IMR-90 (cell line): ENCODE data around the gene ABCA7. TPM values are rescaled to one million over a fixed set of nuclear protein-coding genes. Genes with fewer than 3 reads are reported as not detected.

Experiments used
- ATAC-seq: fragments of 200-7000 bp; cut with Tn5 transposase; 2 replicates; pipeline ENCODE4 v1.9.1; 2020; ENCODE audit warnings: low read depth, mild to moderate bottlenecking, moderate library complexity
- BruUV-seq: library from RNA; stranded (reverse); fragments of 400-500 nt; replicated peaks from 2 replicates; lab custom pipeline; 2021; lab: Mats Ljungman, UMichigan
- CTCF ChIA-PET: fragments of 300-600 bp; formaldehyde crosslinking; extraction: SDS; loops from one replicate; lab custom pipeline; 2021; ENCODE audit warnings: antibody characterized with exemption; lab: Yijun Ruan, JAX
- POLR2A ChIA-PET: fragments of 300-600 bp; sonication (Branson Sonifier 250); formaldehyde crosslinking; loops from one replicate; lab custom pipeline; 2022; ENCODE audit warnings: antibody characterized with exemption; ENCODE audit not compliant: unreplicated experiment; lab: Charles Lee
- DNase-seq: peaks from one replicate; pipeline ENCODE4 v3.0.0; 2013
- H2AFZ ChIP-seq: replicated peaks from 2 replicates; pipeline ENCODE3; 2013; ENCODE audit warnings: low read length, mild to moderate bottlenecking; ENCODE audit not compliant: poor library complexity
- H2AK5ac ChIP-seq: 2 replicates; pipeline ENCODE4 v1.6.1; 2013; ENCODE audit warnings: low read depth, low read length, inconsistent platforms
- H2AK9ac ChIP-seq: replicated peaks from 2 replicates; pipeline ENCODE3; 2013; ENCODE audit warnings: mild to moderate bottlenecking, low read depth, low read length, moderate library complexity; ENCODE audit not compliant: poor library complexity
- H2BK120ac ChIP-seq: 2 replicates; pipeline ENCODE4 v1.6.1; 2013; ENCODE audit warnings: low read depth, low read length, inconsistent platforms
- H2BK15ac ChIP-seq: 3 replicates; pipeline ENCODE4 v1.6.1; 2013; ENCODE audit warnings: low read depth, low read length, inconsistent platforms
- H2BK20ac ChIP-seq: 2 replicates; pipeline ENCODE4 v1.6.1; 2013; ENCODE audit warnings: low read depth, mild to moderate bottlenecking, inconsistent platforms, low read length, moderate library complexity
- H2BK5ac ChIP-seq: 2 replicates; pipeline ENCODE4 v1.6.1; 2013; ENCODE audit warnings: mild to moderate bottlenecking, low read depth, low read length, inconsistent platforms; ENCODE audit not compliant: poor library complexity, severe bottlenecking
- H3K14ac ChIP-seq: replicated peaks from 2 replicates; pipeline ENCODE4 v1.6.1; 2013; ENCODE audit warnings: low read depth, low read length, inconsistent platforms
- H3K18ac ChIP-seq: 2 replicates; pipeline ENCODE4 v1.6.1; 2013; ENCODE audit warnings: low read depth, low read length, control low read depth
- H3K23ac ChIP-seq: 2 replicates; pipeline ENCODE4 v1.6.1; 2013; ENCODE audit warnings: low read depth, low read length, inconsistent platforms
- H3K27ac ChIP-seq: 2 replicates; pipeline ENCODE4 v1.5.1; 2013; ENCODE audit warnings: mild to moderate bottlenecking, control low read depth, low read length; ENCODE audit not compliant: insufficient read depth
- H3K27me3 ChIP-seq: 2 replicates; pipeline ENCODE4 v1.6.1; 2013; ENCODE audit warnings: low read length; ENCODE audit not compliant: control insufficient read depth, insufficient read depth
- H3K36me3 ChIP-seq: 2 replicates; pipeline ENCODE4 v1.6.1; 2013; ENCODE audit warnings: low read length, mixed read lengths; ENCODE audit not compliant: control insufficient read depth, insufficient read depth
- H3K4ac ChIP-seq: 2 replicates; pipeline ENCODE4 v1.6.1; 2013; ENCODE audit warnings: low read depth, low read length, inconsistent platforms
- H3K4me1 ChIP-seq: 2 replicates; pipeline ENCODE4 v1.6.1; 2013; ENCODE audit warnings: low read length, mixed read lengths; ENCODE audit not compliant: control insufficient read depth, insufficient read depth
- H3K4me2 ChIP-seq: 2 replicates; pipeline ENCODE4 v1.6.1; 2013; ENCODE audit warnings: low read depth, mild to moderate bottlenecking, control low read depth, low read length, moderate library complexity
- H3K4me3 ChIP-seq: 2 replicates; pipeline ENCODE4 v1.5.1; 2013; ENCODE audit warnings: low read depth, mild to moderate bottlenecking, control low read depth, low read length, moderate library complexity; ENCODE audit not compliant: insufficient read depth
- H3K56ac ChIP-seq: 2 replicates; pipeline ENCODE4 v1.6.1; 2013; ENCODE audit warnings: low read length, inconsistent platforms; ENCODE audit not compliant: insufficient read depth; ENCODE audit errors: extremely low read depth
- H3K79me1 ChIP-seq, 2 experiments: 2 replicates each; pipeline ENCODE4 v1.6.1; 2013; ENCODE audit warnings: low read length in 2 of 2, inconsistent platforms in 1 of 2, low read depth in 1 of 2
- H3K9ac ChIP-seq: 2 replicates; pipeline ENCODE4 v1.6.1; 2013; ENCODE audit warnings: low read depth, low read length, control low read depth
- H3K9me1 ChIP-seq: 2 replicates; pipeline ENCODE4 v1.6.1; 2013; ENCODE audit warnings: low read length, inconsistent platforms; ENCODE audit not compliant: insufficient read depth
- H3K9me3 ChIP-seq: 2 replicates; pipeline ENCODE4 v1.6.1; 2013; ENCODE audit warnings: low read length; ENCODE audit not compliant: control insufficient read depth, insufficient read depth
- H4K20me1 ChIP-seq: 2 replicates; pipeline ENCODE4 v1.6.1; 2013; ENCODE audit warnings: low read length, inconsistent platforms; ENCODE audit not compliant: insufficient read depth
- H4K5ac ChIP-seq: 2 replicates; pipeline ENCODE4 v1.6.1; 2013; ENCODE audit warnings: mild to moderate bottlenecking, low read depth, low read length, control low read depth
- H4K8ac ChIP-seq, 2 experiments: 2 replicates each; pipeline ENCODE4 v1.6.1; 2013; ENCODE audit warnings: low read depth in 2 of 2, low read length in 2 of 2, control low read depth in 1 of 2, inconsistent platforms in 1 of 2
- H4K91ac ChIP-seq: 2 replicates; pipeline ENCODE4 v1.6.1; 2013; ENCODE audit warnings: low read depth, low read length, inconsistent platforms; ENCODE audit not compliant: insufficient read depth
- BHLHE40 ChIP-seq: fragments of 150-350 bp; IDR thresholded peaks from 2 replicates; pipeline ENCODE4 v1.6.1; 2016; ENCODE audit warnings: mild to moderate bottlenecking, low read depth, low read length
- CEBPB ChIP-seq: IDR thresholded peaks from 2 replicates; pipeline ENCODE4 v1.6.1; 2012; ENCODE audit warnings: low read depth, low read length, improper control_type of control experiment
- CHD1 ChIP-seq: IDR thresholded peaks from 2 replicates; pipeline ENCODE4 v1.6.1; 2012; ENCODE audit warnings: low read depth, low read length, improper control_type of control experiment
- CTCF ChIP-seq: conservative IDR thresholded peaks from 2 replicates; pipeline ENCODE4 v1.5.1; 2012; ENCODE audit warnings: mild to moderate bottlenecking, low read depth, low read length, improper control_type of control experiment
- MAFK ChIP-seq: IDR thresholded peaks from 2 replicates; pipeline ENCODE4 v1.6.1; 2012; ENCODE audit warnings: low read depth, low read length, improper control_type of control experiment
- MAZ ChIP-seq: IDR thresholded peaks from 2 replicates; pipeline ENCODE4 v1.6.1; 2012; ENCODE audit warnings: low read depth, mild to moderate bottlenecking, low read length, improper control_type of control experiment, moderate library complexity, borderline replicate concordance
- MXI1 ChIP-seq: IDR thresholded peaks from 2 replicates; pipeline ENCODE4 v1.6.1; 2012; ENCODE audit warnings: low read depth, mild to moderate bottlenecking, low read length, moderate library complexity, borderline replicate concordance
- NFE2L2 ChIP-seq: fragments of 150-350 bp; IDR thresholded peaks from 2 replicates; pipeline ENCODE4 v1.6.1; 2016; ENCODE audit warnings: low read depth, mild to moderate bottlenecking, low read length
- RAD21 ChIP-seq: IDR thresholded peaks from 2 replicates; pipeline ENCODE4 v1.6.1; 2012; ENCODE audit warnings: low read length, improper control_type of control experiment
- RCOR1 ChIP-seq: IDR thresholded peaks from 2 replicates; pipeline ENCODE4 v1.6.1; 2012; ENCODE audit warnings: mild to moderate bottlenecking, low read length, improper control_type of control experiment; ENCODE audit not compliant: insufficient replicate concordance
- RFX5 ChIP-seq: IDR thresholded peaks from 2 replicates; pipeline ENCODE4 v1.8.0; 2012; ENCODE audit warnings: low read depth, mild to moderate bottlenecking, low read length, moderate library complexity
- SMC3 ChIP-seq: fragments of 150-350 bp; IDR thresholded peaks from 2 replicates; pipeline ENCODE4 v1.6.1; 2016; ENCODE audit warnings: low read depth, mild to moderate bottlenecking, antibody characterized with exemption, low read length, moderate library complexity
- WGBS, 2 experiments: methylation state at CpG; one replicate each; pipeline versions ENCODE4 v1.1.5 to v1.1.7; 2013; ENCODE audit warnings: missing lambda C conversion rate in 2 of 2; ENCODE audit not compliant: insufficient read length in 1 of 2; ENCODE audit errors: extremely low coverage in 2 of 2; 5-methylcytosine and 5-hydroxymethylcytosine counted together
- dilution Hi-C: fragments of 300-500 bp; cut with HindIII; formaldehyde crosslinking; loops from one replicate; pipeline ENCODE4 v1.14.3; 2018; ENCODE audit warnings: low sequenced_read_pairs; ENCODE audit not compliant: unreplicated experiment
- in situ Hi-C: fragments of 300-500 bp; cut with MboI; formaldehyde crosslinking; loops from 3 replicates; pipeline ENCODE4 v1.14.3; 2019; ENCODE audit warnings: low sequenced_read_pairs, inconsistent platforms, mixed read lengths
- intact Hi-C: fragments of 100-400 bp; cut with micrococcal nuclease; formaldehyde crosslinking; loops from 2 replicates; pipeline ENCODE4 v1.10.0; 2022
- polyA plus RNA-seq, 3 experiments: library from polyadenylated mRNA; depleted of rRNA; stranded (reverse); fragments of >200 nt; gene quantifications; 2 replicates each; pipeline ENCODE4 v1.2.3, GENCODE V29; 2012; ENCODE audit warnings: low replicate concordance in 1 of 3
- total RNA-seq: library from RNA; depleted of rRNA; stranded (reverse); fragments of >200 nt; gene quantifications from 2 replicates; pipeline ENCODE4 v1.2.3, GENCODE V29; 2012
- TF ChIP-seq, protein P1 (sequence below): fragments of 150-350 bp; IDR thresholded peaks from 2 replicates; pipeline ENCODE4 v1.6.1; 2016; ENCODE audit warnings: low read depth, mild to moderate bottlenecking, low read length, moderate library complexity, borderline replicate concordance

ABCA7 gene
- total and polyA plus RNA-seq, 2 of the 4 experiments (the other 2 are of a cell fraction) = 0.36 to 3.3 TPM

GRCh38 chr19:1049106-1049505, 9.2 kb downstream of the ABCA7 start:
- dilution Hi-C loops (no loop called here), intact Hi-C loops (no loop called here), in situ Hi-C loops (no loop called here)
- Histone ChIP-seq H3K4me2 (no peak overlapping the region), H3K4ac (no peak overlapping the region), H3K9me1 (no peaks in the 10 kb centered on the region), H3K27ac (no peak overlapping the region), H4K91ac (no peak overlapping the region), H3K9me3 (peaks cover 6% of the 10 kb centered on the region; the same call in 1 of the 2 replicates), H3K18ac (no peak overlapping the region), H2AK9ac (no peak overlapping the region), H2BK5ac (no peak overlapping the region), H2BK15ac (no peak overlapping the region), H3K9ac (no peak overlapping the region), H3K4me1 (no peaks in the 10 kb centered on the region), H3K27me3 (no peaks in the 10 kb centered on the region), H3K56ac (no peak overlapping the region), H3K14ac (no peak overlapping the region), H4K8ac (no peak overlapping the region), H3K36me3 (no peaks in the 10 kb centered on the region), H4K5ac (no peak overlapping the region), H2BK120ac (no peak overlapping the region), H4K20me1 (no peaks in the 10 kb centered on the region), H2BK20ac (no peak overlapping the region), H3K4me3 (no peak overlapping the region), H3K79me1 (no peaks in the 10 kb centered on the region), H3K23ac (no peak overlapping the region), H2AK5ac (no peak overlapping the region), H2AFZ (no peak overlapping the region)
- DNase-seq = no peak
- 88% methylated on average over 4 of the region's 17 CpGs; no CpG with 5 or more reads in 1 of the 2 experiments for WGBS, 2 experiments
- CTCF ChIA-PET = no interaction called here
- TF ChIP-seq SMC3 (no peak), RFX5 (no peak), NFE2L2 (no peak), MXI1 (no peak), CHD1 (no peak), CEBPB (no peak), BHLHE40 (no peak), MAZ (no peak), CTCF (no peak), RCOR1 (no peak), MAFK (no peak), RAD21 (no peak)
- TF ChIP-seq, protein P1, sequence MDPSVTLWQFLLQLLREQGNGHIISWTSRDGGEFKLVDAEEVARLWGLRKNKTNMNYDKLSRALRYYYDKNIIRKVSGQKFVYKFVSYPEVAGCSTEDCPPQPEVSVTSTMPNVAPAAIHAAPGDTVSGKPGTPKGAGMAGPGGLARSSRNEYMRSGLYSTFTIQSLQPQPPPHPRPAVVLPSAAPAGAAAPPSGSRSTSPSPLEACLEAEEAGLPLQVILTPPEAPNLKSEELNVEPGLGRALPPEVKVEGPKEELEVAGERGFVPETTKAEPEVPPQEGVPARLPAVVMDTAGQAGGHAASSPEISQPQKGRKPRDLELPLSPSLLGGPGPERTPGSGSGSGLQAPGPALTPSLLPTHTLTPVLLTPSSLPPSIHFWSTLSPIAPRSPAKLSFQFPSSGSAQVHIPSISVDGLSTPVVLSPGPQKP = no peak
- no TSS peak for BruUV-seq
- ATAC-seq = no peak
- POLR2A ChIA-PET = no interaction called here
